SK-N-SH (cell line): ENCODE data around the gene ZNF317. TPM values are rescaled to one million over a fixed set of nuclear protein-coding genes. Genes with fewer than 3 reads are reported as not detected.

Experiments used
- CTCF ChIA-PET: fragments of 300-600, 350-600 bp; formaldehyde crosslinking; extraction: SDS; loops from one replicate; lab custom pipeline; 2021; lab: Yijun Ruan, JAX
- POLR2A ChIA-PET: fragments of 350-600 bp; sonication (Branson Sonifier 250); formaldehyde crosslinking; extraction: SDS; loops from one replicate; lab custom pipeline; 2020; ENCODE audit warnings: antibody characterized with exemption, inconsistent platforms; lab: Yijun Ruan, JAX
- DNase-seq: peaks from one replicate; pipeline ENCODE4 v3.0.0; 2012
- H2AFZ ChIP-seq: fragments of 200-600 bp; sonication (generic); 2 replicates; pipeline ENCODE4 v1.8.1; 2016; ENCODE audit warnings: antibody characterized with exemption, mild to moderate bottlenecking, low read depth
- H3F3A ChIP-seq: fragments of 200-600 bp; sonication (generic); replicated peaks from 2 replicates; pipeline ENCODE3; 2016; ENCODE audit warnings: antibody characterized with exemption, mild to moderate bottlenecking; ENCODE audit not compliant: insufficient read depth
- H3K27ac ChIP-seq, 2 experiments: fragments of 200-500 bp in 1 of 2; fragments of 200-600 bp in 1 of 2; sonication (Bioruptor generic) in 1 of 2; sonication (generic), shearing (Covaris generic) in 1 of 2; 2 replicates each; pipeline versions ENCODE4 v1.5.1 to v1.6.1; 2014 to 2016; ENCODE audit warnings: low read depth in 2 of 2, inconsistent platforms in 1 of 2, low read length in 1 of 2, mild to moderate bottlenecking in 1 of 2, mixed read lengths in 1 of 2
- H3K27me3 ChIP-seq: fragments of 200-600 bp; sonication (generic), shearing (Covaris generic); 2 replicates; pipeline ENCODE4 v1.6.1; 2016; ENCODE audit warnings: mixed run types; ENCODE audit not compliant: insufficient read depth
- H3K36me3 ChIP-seq, 2 experiments: fragments of 200-500 bp in 1 of 2; fragments of 200-600 bp in 1 of 2; sonication (Bioruptor generic) in 1 of 2; sonication (generic) in 1 of 2; replicated peaks in 1 of 2; 2 replicates each; pipeline versions ENCODE3 to v1.5.1; 2014 to 2016; ENCODE audit warnings: low read length in 1 of 2, mild to moderate bottlenecking in 1 of 2; ENCODE audit not compliant: insufficient read depth in 2 of 2, control insufficient read depth in 1 of 2
- H3K4me1 ChIP-seq, 2 experiments: fragments of 200-500 bp in 1 of 2; fragments of 200-600 bp in 1 of 2; sonication (Bioruptor generic) in 1 of 2; sonication (generic), shearing (Covaris generic) in 1 of 2; 2 replicates each; pipeline versions ENCODE4 v1.5.1 to v1.6.1; 2014 to 2016; ENCODE audit warnings: low read depth in 1 of 2, low read length in 1 of 2, mixed run types in 1 of 2; ENCODE audit not compliant: insufficient read depth in 2 of 2, control insufficient read depth in 1 of 2
- H3K4me2 ChIP-seq: fragments of 200-600 bp; sonication (generic), shearing (Covaris generic); 2 replicates; pipeline ENCODE4 v1.6.1; 2017; ENCODE audit warnings: mixed run types
- H3K4me3 ChIP-seq, 2 experiments: fragments of 200-500 bp in 1 of 2; fragments of 200-600 bp in 1 of 2; sonication (Bioruptor generic) in 1 of 2; sonication (generic), shearing (Covaris generic) in 1 of 2; 2 replicates each; pipeline versions ENCODE4 v1.5.1 to v1.8.1; 2014 to 2016; ENCODE audit warnings: low read depth in 2 of 2, inconsistent platforms in 1 of 2, low read length in 1 of 2, mild to moderate bottlenecking in 1 of 2, mixed read lengths in 1 of 2, moderate library complexity in 1 of 2
- H3K79me2 ChIP-seq: fragments of 200-600 bp; sonication (generic); 2 replicates; pipeline ENCODE4 v1.8.1; 2017; ENCODE audit warnings: mild to moderate bottlenecking; ENCODE audit not compliant: insufficient read depth
- H3K9ac ChIP-seq: fragments of 200-600 bp; sonication (generic); 2 replicates; pipeline ENCODE4 v1.6.1; 2017; ENCODE audit warnings: mixed run types
- H3K9me2 ChIP-seq: fragments of 200-600 bp; sonication (generic); 2 replicates; pipeline ENCODE4 v1.6.1; 2017; ENCODE audit warnings: mixed run types
- H3K9me3 ChIP-seq: fragments of 200-600 bp; sonication (generic); 2 replicates; pipeline ENCODE4 v1.6.1; 2017; ENCODE audit warnings: mixed run types, mild to moderate bottlenecking, moderate library complexity
- H4K20me1 ChIP-seq: fragments of 200-600 bp; sonication (generic); 2 replicates; pipeline ENCODE4 v1.6.1; 2017; ENCODE audit warnings: mild to moderate bottlenecking, mixed run types; ENCODE audit not compliant: insufficient read depth
- CHD2 ChIP-seq: fragments of 150-350 bp; IDR thresholded peaks from 2 replicates; pipeline ENCODE4 v1.6.1; 2018; ENCODE audit warnings: low read length; ENCODE audit not compliant: partially characterized antibody
- ELF1 ChIP-seq: IDR thresholded peaks from 2 replicates; pipeline ENCODE4 v1.4.0; 2012
- EZH2phosphoT487 ChIP-seq: fragments of 200-600 bp; sonication (generic); IDR thresholded peaks from 2 replicates; pipeline ENCODE4 v1.6.1; 2017; ENCODE audit warnings: low read depth, mixed run types, mild to moderate bottlenecking, antibody characterized with exemption, moderate library complexity, borderline replicate concordance
- FOXM1 ChIP-seq: IDR thresholded peaks from 2 replicates; pipeline ENCODE4 v1.4.0; 2012; ENCODE audit warnings: low read depth, mild to moderate bottlenecking
- JUND ChIP-seq: IDR thresholded peaks from 2 replicates; pipeline ENCODE4 v1.4.0; 2012
- MAX ChIP-seq: IDR thresholded peaks from 2 replicates; pipeline ENCODE4 v1.4.0; 2012; ENCODE audit warnings: low read depth
- MEF2A ChIP-seq: IDR thresholded peaks from 2 replicates; pipeline ENCODE4 v1.4.0; 2012; ENCODE audit warnings: low read depth, borderline replicate concordance
- NRF1 ChIP-seq: IDR thresholded peaks from 2 replicates; pipeline ENCODE4 v1.6.1; 2012; ENCODE audit warnings: low read depth, mild to moderate bottlenecking, low read length
- RAD21 ChIP-seq: IDR thresholded peaks from 2 replicates; pipeline ENCODE4 v1.6.1; 2012; ENCODE audit warnings: mild to moderate bottlenecking, low read length
- RCOR1 ChIP-seq: fragments of 150-350 bp; IDR thresholded peaks from 2 replicates; pipeline ENCODE4 v1.6.1; 2017; ENCODE audit warnings: antibody characterized with exemption, low read length
- REST ChIP-seq: IDR thresholded peaks from 2 replicates; pipeline ENCODE4 v1.6.1; 2012; ENCODE audit warnings: mild to moderate bottlenecking, low read depth, low read length, moderate library complexity
- RFX5 ChIP-seq: IDR thresholded peaks from 2 replicates; pipeline ENCODE4 v1.6.1; 2012; ENCODE audit warnings: mild to moderate bottlenecking, improper control_type of control experiment, low read length
- SIN3A ChIP-seq: IDR thresholded peaks from 2 replicates; pipeline ENCODE4 v1.6.1; 2012; ENCODE audit warnings: low read depth, mild to moderate bottlenecking, low read length, moderate library complexity, borderline replicate concordance
- YY1 ChIP-seq: IDR thresholded peaks from 2 replicates; pipeline ENCODE4 v1.4.0; 2012; ENCODE audit warnings: low read depth, mild to moderate bottlenecking
- ZBTB33 ChIP-seq: IDR thresholded peaks from 2 replicates; pipeline ENCODE4 v1.4.0; 2012; ENCODE audit warnings: low read depth, borderline replicate concordance
- WGBS: methylation state at CpG from one replicate; pipeline ENCODE4 v1.1.6; 2017; ENCODE audit warnings: low lambda C conversion rate; 5-methylcytosine and 5-hydroxymethylcytosine counted together
- polyA plus RNA-seq, 3 experiments: library from polyadenylated mRNA; depleted of rRNA; stranded (reverse); fragments of >200 nt; gene quantifications; 2 replicates each; pipeline ENCODE4 v1.2.3, GENCODE V29; 2012
- TF ChIP-seq, protein P1 (sequence below): fragments of 150-350 bp; IDR thresholded peaks from 2 replicates; pipeline ENCODE4 v1.6.1; 2016; ENCODE audit warnings: mild to moderate bottlenecking, low read depth, low read length
- TF ChIP-seq, protein P2 (sequence below): fragments of 150-350 bp; IDR thresholded peaks from 2 replicates; pipeline ENCODE4 v1.6.1; 2017; ENCODE audit warnings: antibody characterized with exemption, low read length, low read depth, borderline replicate concordance

The ZNF317 gene
- polyA plus RNA-seq, 1 of the 3 experiments (the other 2 are of a cell fraction): 16.0 TPM

- no peak for TF ChIP-seq CHD2
- TF ChIP-seq EZH2phosphoT487: no peak
- TF ChIP-seq FOXM1: no peak
- TF ChIP-seq, protein P1, sequence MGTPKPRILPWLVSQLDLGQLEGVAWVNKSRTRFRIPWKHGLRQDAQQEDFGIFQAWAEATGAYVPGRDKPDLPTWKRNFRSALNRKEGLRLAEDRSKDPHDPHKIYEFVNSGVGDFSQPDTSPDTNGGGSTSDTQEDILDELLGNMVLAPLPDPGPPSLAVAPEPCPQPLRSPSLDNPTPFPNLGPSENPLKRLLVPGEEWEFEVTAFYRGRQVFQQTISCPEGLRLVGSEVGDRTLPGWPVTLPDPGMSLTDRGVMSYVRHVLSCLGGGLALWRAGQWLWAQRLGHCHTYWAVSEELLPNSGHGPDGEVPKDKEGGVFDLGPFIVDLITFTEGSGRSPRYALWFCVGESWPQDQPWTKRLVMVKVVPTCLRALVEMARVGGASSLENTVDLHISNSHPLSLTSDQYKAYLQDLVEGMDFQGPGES: no peak
- no peak for TF ChIP-seq SIN3A
- TF ChIP-seq, protein P2, sequence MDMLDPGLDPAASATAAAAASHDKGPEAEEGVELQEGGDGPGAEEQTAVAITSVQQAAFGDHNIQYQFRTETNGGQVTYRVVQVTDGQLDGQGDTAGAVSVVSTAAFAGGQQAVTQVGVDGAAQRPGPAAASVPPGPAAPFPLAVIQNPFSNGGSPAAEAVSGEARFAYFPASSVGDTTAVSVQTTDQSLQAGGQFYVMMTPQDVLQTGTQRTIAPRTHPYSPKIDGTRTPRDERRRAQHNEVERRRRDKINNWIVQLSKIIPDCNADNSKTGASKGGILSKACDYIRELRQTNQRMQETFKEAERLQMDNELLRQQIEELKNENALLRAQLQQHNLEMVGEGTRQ: no peak
- no peak for TF ChIP-seq MAX
- no peak for TF ChIP-seq RFX5
- TF ChIP-seq RAD21: no peak
- no peaks in the 10 kb centered on the region for H4K20me1 ChIP-seq
- no peak overlapping the region for H3K4me2 ChIP-seq
- ChIA-PET CTCF (no interaction called here), POLR2A (no interaction called here)
- H3K27ac ChIP-seq: no peak overlapping the region
- no peaks in the 10 kb centered on the region for H3K36me3 ChIP-seq
- no peak overlapping the region for H2AFZ ChIP-seq
- H3K9ac ChIP-seq: no peak overlapping the region
- H3K27me3 ChIP-seq: peaks cover 46% of the 10 kb centered on the region; the same call in 1 of the 2 replicates
- no peak for DNase-seq
- no peaks in the 10 kb centered on the region for H3K79me2 ChIP-seq
- no peak overlapping the region for H3K4me3 ChIP-seq
- no peaks in the 10 kb centered on the region for H3K4me1 ChIP-seq
- no peaks in the 10 kb centered on the region for H3K9me3 ChIP-seq
- H3K9me2 ChIP-seq: no peaks in the 10 kb centered on the region
- H3F3A ChIP-seq: no peaks in the 10 kb centered on the region
- WGBS: 0% methylated on average over 2 of the region's 2 CpGs
Observed at GRCh38 chr19:9109959-9110358, 30.2 kb upstream of the ZNF317 start.

DNA sequence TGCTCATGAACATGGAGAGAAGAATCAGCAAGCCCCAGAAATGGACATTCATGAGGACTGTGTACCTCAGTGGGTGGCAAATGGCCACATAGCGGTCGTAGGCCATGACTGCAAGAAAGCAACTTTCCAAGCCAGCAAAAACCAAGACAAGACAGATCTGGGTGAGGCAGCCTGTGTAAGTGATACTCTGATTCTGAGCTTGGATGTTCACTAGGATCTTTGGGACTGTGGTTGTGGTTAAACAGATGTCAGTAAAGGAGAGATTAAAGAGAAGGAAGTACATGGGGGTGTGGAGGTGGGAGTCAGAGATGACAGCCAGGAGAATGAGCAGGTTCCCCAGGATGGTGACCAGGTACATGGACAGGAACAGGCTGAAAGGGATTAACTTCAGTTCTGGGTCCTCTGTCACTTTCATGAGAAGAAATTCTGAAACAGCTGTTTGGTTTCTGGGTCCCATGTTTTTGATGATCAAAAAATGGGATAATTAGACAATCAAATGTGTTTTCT, 24.8 kb upstream of the ZNF317 start, which contains the start of gene OR7G1:
Gene OR7G1 (minus strand): TSS at position 457 of the 507 bp plus-strand sequence. CDS start 0 bp downstream, at position 457.
- ChIA-PET CTCF (no interaction called here), POLR2A (no interaction called here)
- no peaks in the 10 kb centered on the region for H3K4me1 ChIP-seq
- peaks cover 23% of the 10 kb centered on the region; the same call in 1 of the 2 replicates for H3K27me3 ChIP-seq
- H2AFZ ChIP-seq: no peak within 1 kb of the TSS
- WGBS: 0% methylated on average over 2 of the region's 2 CpGs
- no peaks in the 10 kb centered on the region for H3K36me3 ChIP-seq
- no peak within 1 kb of the TSS for H3K4me2 ChIP-seq
- no peaks in the 10 kb centered on the region for H3K79me2 ChIP-seq
- H3K9me3 ChIP-seq: no peaks in the 10 kb centered on the region
- DNase-seq: no peak
- H4K20me1 ChIP-seq: no peaks in the 10 kb centered on the region
- H3K4me3 ChIP-seq: no peak within 1 kb of the TSS
- H3K9me2 ChIP-seq: no peaks in the 10 kb centered on the region
- no peaks in the 10 kb centered on the region for H3F3A ChIP-seq
- TF ChIP-seq ZBTB33: no peak
- TF ChIP-seq NRF1: no peak
- no peak for TF ChIP-seq CHD2
- no peak for TF ChIP-seq JUND
- no peak for TF ChIP-seq MEF2A
- no peak for TF ChIP-seq YY1
- TF ChIP-seq ELF1: no peak
- no peak for TF ChIP-seq REST
- TF ChIP-seq RCOR1: no peak
- no peak for TF ChIP-seq MAX
- TF ChIP-seq, all 33 proteins: peak for 0
- Histone ChIP-seq H3K9ac (no peak within 1 kb of the TSS), H3K27ac (no peak within 1 kb of the TSS)
